NCI-H748 treated with DMSO at 0.1 percent for 48 hours (cell line): ENCODE data around the gene SLC6A12.
"Not testable (repeated sequence)": the region's sequence is repeated elsewhere in the genome, so short reads cannot be mapped to it uniquely, and the experiment has no call there.

Source experiments
- DNase-seq: peaks from one replicate; lab custom pipeline; 2025; lab: John Stamatoyannopoulos, UW

SLC6A12 gene

GRCh38 chr12:197911-198695, 15.9 kb downstream of the SLC6A12 start:
- no peak for DNase-seq

GRCh38 chr12:197347-197746, 16.6 kb downstream of the SLC6A12 start:
- DNase-seq, result no peak

GRCh38 chr12:196436-196835, 17.5 kb downstream of the SLC6A12 start:
- DNase-seq, result no peak

- DNase-seq, result no peak
Observed at GRCh38 chr12:195951-196350, 18.0 kb downstream of the SLC6A12 start.

GRCh38 chr12:195156-195555, 18.8 kb downstream of the SLC6A12 start:
- no peak for DNase-seq

GRCh38 chr12:194276-194675, 19.7 kb downstream of the SLC6A12 start:
- no peak for DNase-seq

GRCh38 chr12:193261-193660, 20.7 kb downstream of the SLC6A12 start:
- no peak for DNase-seq

GRCh38 chr12:191541-191940, 22.4 kb downstream of the SLC6A12 start:
- DNase-seq, result no peak

GRCh38 chr12:190881-191280, 23.1 kb downstream of the SLC6A12 start:
- no peak for DNase-seq

GRCh38 chr12:189622-189962, 24.4 kb downstream of the SLC6A12 start:
- no peak for DNase-seq

GRCh38 chr12:188910-189621, 24.9 kb downstream of the SLC6A12 start:
- DNase-seq, result peak; percentile 38

GRCh38 chr12:187986-188909, 25.7 kb downstream of the SLC6A12 start:
- DNase-seq, result not testable (repeated sequence)

- DNase-seq, result no peak
Observed at GRCh38 chr12:186006-186625, 27.8 kb downstream of the SLC6A12 start.

GRCh38 chr12:185576-185955, 28.4 kb downstream of the SLC6A12 start:
- no peak for DNase-seq

- DNase-seq, result no peak
Observed at GRCh38 chr12:184811-185575, 29.0 kb downstream of the SLC6A12 start.

- DNase-seq, result no peak
Observed at GRCh38 chr12:182381-182892, 31.5 kb downstream of the SLC6A12 start.

GRCh38 chr12:181921-182320, 32.0 kb downstream of the SLC6A12 start:
- no peak for DNase-seq

GRCh38 chr12:180445-180844, 33.5 kb downstream of the SLC6A12 start:
- no peak for DNase-seq

GRCh38 chr12:179885-180284, 34.1 kb downstream of the SLC6A12 start:
- DNase-seq, result no peak

GRCh38 chr12:179131-179884, 34.6 kb downstream of the SLC6A12 start:
- DNase-seq, result no peak

GRCh38 chr12:178829-179109, 35.2 kb downstream of the SLC6A12 start:
- DNase-seq, result no peak
